ENCODE measurements around the gene MRPS23. TPM values are rescaled to one million over a fixed set of nuclear protein-coding genes. Genes with fewer than 3 reads are reported as not detected.

Gene MRPS23
- total and polyA plus RNA-seq, 9 of the 15 experiments (the other 6 are each of a cell fraction or from before 2014, with no cell fraction given), result 59.1 to 298 (median 98.8) TPM

DNA sequence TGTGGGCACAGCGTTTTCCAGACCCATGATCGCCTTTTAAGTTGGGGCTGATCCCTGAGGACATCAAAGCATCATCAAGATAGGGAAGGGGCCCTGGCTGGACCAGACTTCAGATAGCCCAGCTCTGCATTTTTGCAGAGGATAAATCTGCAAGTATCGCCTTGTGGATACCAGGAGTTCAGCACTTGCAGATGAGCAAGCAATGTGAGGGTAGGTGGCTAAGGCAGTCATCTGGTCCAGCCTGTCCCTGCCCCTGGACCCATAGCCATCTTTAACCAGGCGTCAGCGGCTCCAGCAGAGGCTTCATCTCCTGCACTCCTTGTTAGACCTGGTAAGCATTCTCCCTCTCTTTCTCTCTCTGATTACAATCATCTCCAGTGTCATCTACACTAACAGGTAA is 9.0 kb upstream of the MRPS23 start:
- Histone ChIP-seq H2AFZ (ENCODE audit: low read depth, low read length) (no peak overlapping the region), H3K36me3 (ENCODE audit: control insufficient read depth, insufficient read depth, low read length) (no peaks in the 10 kb centered on the region), H3K9me3 (replicated peaks; ENCODE audit: control insufficient read depth, insufficient read depth, low read depth, low read length) (no peaks in the 10 kb centered on the region), H3K27me3 (ENCODE audit: control insufficient read depth in 2 of 2, insufficient read depth in 2 of 2, low read length in 2 of 2) (peaks cover 0 to 8% of the 10 kb centered on the region in 2 experiments; a peak in 1 of 5 replicates), H3K4me2 (ENCODE audit: insufficient read depth, low read length) (no peak overlapping the region), H3K79me2 (ENCODE audit: control insufficient read depth, insufficient read depth, low read length) (no peaks in the 10 kb centered on the region), H3K4me1 (replicated peaks in 1 of 2; ENCODE audit: control insufficient read depth in 2 of 2, insufficient read depth in 2 of 2, low read length in 2 of 2) (peaks cover 23 to 31% of the 10 kb centered on the region in 2 experiments), H3K4me3 (no peak overlapping the region), H4K20me1 (replicated peaks; ENCODE audit: control insufficient read depth, insufficient read depth, low read length) (no peaks in the 10 kb centered on the region), H3K9ac (ENCODE audit: insufficient read depth in 1 of 2, low read depth in 2 of 2, low read length in 2 of 2) (no peak overlapping the region), H3K9me1 (ENCODE audit: control insufficient read depth, insufficient read depth, low read length) (no peaks in the 10 kb centered on the region), H3K27ac (ENCODE audit: extremely low read depth, low read depth, low read length) (no peak overlapping the region)
- intact Hi-C loops (cut with micrococcal nuclease) (loop anchor here (1.0 to 2.0 kb wide), 2 partner anchors 34 to 136 kb away; no protein-coding TSS in a partner anchor), in situ Hi-C loops (cut with MboI) (loop anchor here (5.0 kb wide), 1 partner anchor 258 kb away; no protein-coding TSS in a partner anchor)
- CTCF ChIA-PET (ENCODE audit: low intra/inter-chr PET ratio), result interaction anchor here (0.8 to 2.6 kb wide), 3 partner anchors 140 to 255 kb away, joined by 3 to 17 read pairs (median 3); no protein-coding TSS in a partner anchor
- POLR2A ChIA-PET, result interaction anchor here (0.6 to 1.2 kb wide), 5 partner anchors 8 to 148 kb away, joined by 3 to 5 read pairs (median 3); partner anchors contain the start of gene SRSF1
- no TSS peak for BruUV-seq (replicated peaks)
- ATAC-seq (no peak), DNase-seq (ENCODE audit: extremely low read depth in 1 of 4, low spot score in 3 of 4) (no peak), FAIRE-seq (no peak)
- TF ChIP-seq HNRNPK (IDR thresholded peaks at IDR 0.05; ENCODE audit: low read depth, low read length, poor library complexity, severe bottlenecking) (no peak), NFIC (IDR thresholded peaks at IDR 0.05) (no peak), ZNF324 (CRISPR knock-in tag; IDR thresholded peaks at IDR 0.05) (no peak), KAT7 (CRISPR knock-in tag; IDR thresholded peaks at IDR 0.05; ENCODE audit: borderline replicate concordance) (no peak), PHTF2 (CRISPR knock-in tag; IDR thresholded peaks at IDR 0.05) (no peak), ASH1L (IDR thresholded peaks at IDR 0.05; ENCODE audit: borderline replicate concordance, low read depth, partially characterized antibody) (no peak), POLR3G (IDR thresholded peaks at IDR 0.05; ENCODE audit: extremely low read depth, insufficient read length, insufficient replicate concordance) (no peak), CBFA2T3 (IDR thresholded peaks at IDR 0.05) (no peak), FOS (IDR thresholded peaks at IDR 0.05; ENCODE audit: extremely low read depth, insufficient read length) (no peak), RBBP5 (IDR thresholded peaks at IDR 0.05; ENCODE audit: borderline replicate concordance, insufficient read depth, low read length, poor library complexity, severe bottlenecking) (no peak)
- WGBS (ENCODE audit: insufficient coverage, low coverage, missing lambda C conversion rate), result 18% methylated on average over 5 of the region's 5 CpGs

Data from K562 (cell line).